Ovary (tissue), 3 donors: Measurements from ENCODE around the gene SPATA18.

ENCODE experiments used
- EP300 ChIP-seq: sonication (generic); formaldehyde crosslinking; IDR thresholded peaks from one replicate; pipeline ENCODE4 v1.6.1; 2017; ENCODE audit warnings: antibody characterized with exemption
- POLR2A ChIP-seq: fragments of 450-650 bp; IDR thresholded peaks from one replicate; pipeline ENCODE4 v1.6.1; 2017; ENCODE audit warnings: antibody characterized with exemption, mild to moderate bottlenecking, moderate library complexity
- TF ChIP-seq, protein P1 (sequence below), 3 donors: fragments of 450-650 bp in 2 of 3; fragments of 200-600 bp in 1 of 3; IDR thresholded peaks; one replicate each; pipeline versions ENCODE4 v1.5.1 to v1.8.0; 2016 to 2022; ENCODE audit warnings: antibody characterized with exemption in 3 of 3, mild to moderate bottlenecking in 1 of 3
- donor health status: DM: no; HTN: no; CAD: no.

DNA sequence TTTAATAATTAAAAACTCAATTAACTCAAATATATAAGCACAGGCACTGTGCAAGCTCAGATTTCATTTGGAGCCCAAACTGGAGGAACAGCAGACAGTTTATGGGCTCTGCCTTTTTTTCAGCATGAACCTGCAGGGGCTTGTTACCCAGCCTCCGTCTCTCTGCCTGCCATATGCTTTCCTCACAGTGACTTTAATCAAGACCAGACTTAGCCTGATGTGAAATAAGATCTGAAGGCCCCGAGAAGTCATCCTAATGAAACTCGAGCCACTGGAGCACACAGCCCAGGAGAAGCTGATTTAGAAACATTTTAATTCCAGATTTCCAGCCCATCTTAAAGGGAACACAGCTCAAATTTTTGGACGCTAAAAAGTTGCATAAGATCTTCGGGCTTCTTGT is 55.6 kb downstream of the SPATA18 start:
- TF ChIP-seq, protein P1, sequence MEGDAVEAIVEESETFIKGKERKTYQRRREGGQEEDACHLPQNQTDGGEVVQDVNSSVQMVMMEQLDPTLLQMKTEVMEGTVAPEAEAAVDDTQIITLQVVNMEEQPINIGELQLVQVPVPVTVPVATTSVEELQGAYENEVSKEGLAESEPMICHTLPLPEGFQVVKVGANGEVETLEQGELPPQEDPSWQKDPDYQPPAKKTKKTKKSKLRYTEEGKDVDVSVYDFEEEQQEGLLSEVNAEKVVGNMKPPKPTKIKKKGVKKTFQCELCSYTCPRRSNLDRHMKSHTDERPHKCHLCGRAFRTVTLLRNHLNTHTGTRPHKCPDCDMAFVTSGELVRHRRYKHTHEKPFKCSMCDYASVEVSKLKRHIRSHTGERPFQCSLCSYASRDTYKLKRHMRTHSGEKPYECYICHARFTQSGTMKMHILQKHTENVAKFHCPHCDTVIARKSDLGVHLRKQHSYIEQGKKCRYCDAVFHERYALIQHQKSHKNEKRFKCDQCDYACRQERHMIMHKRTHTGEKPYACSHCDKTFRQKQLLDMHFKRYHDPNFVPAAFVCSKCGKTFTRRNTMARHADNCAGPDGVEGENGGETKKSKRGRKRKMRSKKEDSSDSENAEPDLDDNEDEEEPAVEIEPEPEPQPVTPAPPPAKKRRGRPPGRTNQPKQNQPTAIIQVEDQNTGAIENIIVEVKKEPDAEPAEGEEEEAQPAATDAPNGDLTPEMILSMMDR (IDR thresholded peaks at IDR 0.05) = no peak
- TF ChIP-seq POLR2A (no peak), EP300 (no peak)
